ENCODE measurements around the gene PCDHGB1.
"Not testable (repeated sequence)": the region's sequence is repeated elsewhere in the genome, so short reads cannot be mapped to it uniquely, and the experiment has no call there.

GRCh38 chr5:141332571-141332970 lies 17.3 kb upstream of the PCDHGB1 start:
- not testable (repeated sequence) for TF ChIP-seq CTCF, POLR2A (IDR thresholded peaks at IDR 0.05)

Measured in thyroid gland (tissue), 4 donors.